Transverse colon (tissue), 4 donors: ENCODE data around the gene LCLAT1.

Source experiments
- CTCF ChIP-seq, 5 experiments: fragments of 200-600 bp in 3 of 5; fragments of 450-650 bp in 2 of 5; sonication (generic) in 3 of 5; IDR thresholded peaks; 1 replicate in 2 of 5; 2 replicates in 3 of 5; pipeline ENCODE4 v1.5.1; 2016 to 2017; ENCODE audit warnings: antibody characterized with exemption in 5 of 5, inconsistent platforms in 3 of 5, mild to moderate bottlenecking in 2 of 5, moderate library complexity in 1 of 5
- POLR2AphosphoS5 ChIP-seq, 3 donors: sonication (generic); formaldehyde crosslinking; IDR thresholded peaks; one replicate each; pipeline ENCODE4 v1.6.1; 2016; ENCODE audit warnings: antibody characterized with exemption in 3 of 3

- TF ChIP-seq CTCF (IDR thresholded peaks at IDR 0.05) (no peak), POLR2AphosphoS5 (IDR thresholded peaks at IDR 0.05) (no peak)
Observed at GRCh38 chr2:30626397-30626796, 179.4 kb downstream of the LCLAT1 start.
